SK-N-SH treated with all-trans-retinoic acid at 6 μM for 48 hours (cell line): ENCODE results near the gene CDK12.

ENCODE experiments used
- ATAC-seq: fragments of 200-7000 bp; cut with Tn5 transposase; 3 replicates; pipeline ENCODE4 v1.9.1; 2020; ENCODE audit warnings: mild to moderate bottlenecking, moderate library complexity
- ARNTL ChIP-seq: fragments of 450-650 bp; formaldehyde crosslinking; IDR thresholded peaks from 2 replicates; pipeline ENCODE4 v1.5.0; 2020; ENCODE audit warnings: low read depth, mild to moderate bottlenecking, moderate library complexity, borderline replicate concordance
- BACH2 ChIP-seq: fragments of 250-450 bp; sonication (Bioruptor Pico); IDR thresholded peaks from 2 replicates; pipeline ENCODE4 v1.9.0; 2021; ENCODE audit warnings: mild to moderate bottlenecking, borderline replicate concordance
- CSDC2 ChIP-seq: fragments of 250-450 bp; sonication (Bioruptor Pico); IDR thresholded peaks from 2 replicates; pipeline ENCODE4 v1.5.0; 2020; ENCODE audit warnings: mild to moderate bottlenecking, moderate library complexity
- ESRRG ChIP-seq: fragments of 250-450 bp; sonication (Bioruptor Pico); IDR thresholded peaks from 2 replicates; pipeline ENCODE4 v1.6.1; 2021; ENCODE audit warnings: mild to moderate bottlenecking
- GLIS3 ChIP-seq: fragments of 250-450 bp; sonication (Bioruptor Pico); IDR thresholded peaks from 2 replicates; pipeline ENCODE4 v1.5.0; 2020; ENCODE audit warnings: mild to moderate bottlenecking, moderate library complexity
- OSR1 ChIP-seq: fragments of 250-450 bp; sonication (Bioruptor Pico); IDR thresholded peaks from 2 replicates; pipeline ENCODE4 v1.8.0; 2022; ENCODE audit warnings: moderate library complexity, mild to moderate bottlenecking, inconsistent platforms
- PPARA ChIP-seq: fragments of 250-450 bp; sonication (Bioruptor Pico); IDR thresholded peaks from 2 replicates; pipeline ENCODE4 v1.5.0; 2020; ENCODE audit warnings: mild to moderate bottlenecking, borderline replicate concordance
- RARB ChIP-seq: fragments of 250-450 bp; sonication (Bioruptor Pico); IDR thresholded peaks from 2 replicates; pipeline ENCODE4 v1.8.0; 2021; ENCODE audit warnings: mild to moderate bottlenecking, moderate library complexity
- TCF4 ChIP-seq: fragments of 250-450 bp; sonication (Bioruptor Pico); IDR thresholded peaks from 2 replicates; pipeline ENCODE4 v1.8.0; 2021; ENCODE audit warnings: mild to moderate bottlenecking, moderate library complexity, borderline replicate concordance
- TOX ChIP-seq: fragments of 250-450 bp; sonication (Bioruptor Pico); IDR thresholded peaks from 2 replicates; pipeline ENCODE4 v1.8.0; 2021; ENCODE audit warnings: mild to moderate bottlenecking, moderate library complexity, borderline replicate concordance
- ZC3H10 ChIP-seq: fragments of 250-450 bp; sonication (Bioruptor Pico); IDR thresholded peaks from 2 replicates; pipeline ENCODE4 v1.5.1; 2021; ENCODE audit warnings: mild to moderate bottlenecking, moderate library complexity
- ZFP3 ChIP-seq: fragments of 250-450 bp; sonication (Bioruptor Pico); IDR thresholded peaks from 2 replicates; pipeline ENCODE4 v1.5.0; 2020; ENCODE audit warnings: mild to moderate bottlenecking, moderate library complexity
- ZFP30 ChIP-seq: fragments of 450-650 bp; formaldehyde crosslinking; IDR thresholded peaks from 2 replicates; pipeline ENCODE4 v1.5.0; 2022; ENCODE audit warnings: mild to moderate bottlenecking, moderate library complexity
- ZNF565 ChIP-seq: fragments of 450-650 bp; formaldehyde crosslinking; conservative IDR thresholded peaks from 2 replicates; pipeline ENCODE4 v1.5.0; 2020; ENCODE audit warnings: low read depth, mild to moderate bottlenecking, moderate library complexity
- ZNF70 ChIP-seq: fragments of 450-650 bp; formaldehyde crosslinking; IDR thresholded peaks from 2 replicates; pipeline ENCODE4 v1.5.0; 2020; ENCODE audit warnings: mild to moderate bottlenecking, moderate library complexity
- ZNF8 ChIP-seq: fragments of 450-650 bp; formaldehyde crosslinking; IDR thresholded peaks from 2 replicates; pipeline ENCODE4 v1.5.0; 2020; ENCODE audit warnings: mild to moderate bottlenecking, moderate library complexity
- TF ChIP-seq, protein P1 (sequence below): fragments of 250-450 bp; sonication (Bioruptor Pico); IDR thresholded peaks from 2 replicates; pipeline ENCODE4 v1.5.1; 2021; ENCODE audit warnings: mild to moderate bottlenecking, moderate library complexity
- TF ChIP-seq, protein P2 (sequence below): fragments of 250-450 bp; sonication (Bioruptor Pico); IDR thresholded peaks from 2 replicates; pipeline ENCODE4 v1.5.1; 2020; ENCODE audit warnings: low read depth, mild to moderate bottlenecking, moderate library complexity
- TF ChIP-seq, protein P3 (sequence below): fragments of 250-450 bp; sonication (Bioruptor Pico); IDR thresholded peaks from 2 replicates; pipeline ENCODE4 v1.8.0; 2020; ENCODE audit warnings: mild to moderate bottlenecking, moderate library complexity, borderline replicate concordance
- TF ChIP-seq, protein P4 (sequence below): fragments of 250-450 bp; sonication (Bioruptor Pico); IDR thresholded peaks from 2 replicates; pipeline ENCODE4 v1.5.0; 2020; ENCODE audit warnings: mild to moderate bottlenecking, moderate library complexity
- TF ChIP-seq, protein P5 (sequence below): fragments of 250-450 bp; sonication (Bioruptor Pico); IDR thresholded peaks from 2 replicates; pipeline ENCODE4 v1.8.0; 2021; ENCODE audit warnings: low read depth, mild to moderate bottlenecking, moderate library complexity, borderline replicate concordance

Gene CDK12

DNA sequence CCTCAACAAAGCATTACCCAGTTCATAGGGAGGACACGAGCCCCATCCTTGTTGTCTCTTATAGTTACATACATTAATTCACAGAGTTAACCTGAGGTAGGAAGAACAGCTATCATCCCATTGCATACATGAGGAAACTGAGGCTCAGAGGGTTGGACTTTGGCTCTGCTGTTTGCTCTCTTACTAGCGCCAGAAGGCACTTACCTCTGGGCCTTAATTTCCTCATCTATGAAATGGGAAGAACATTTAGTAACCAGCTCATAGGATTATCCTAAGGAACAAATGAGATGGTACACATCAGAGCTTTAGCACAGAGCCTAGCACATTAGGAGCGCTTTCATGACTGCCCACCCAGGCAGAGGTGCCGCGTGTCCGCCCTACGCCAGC is 118.8 kb downstream of the CDK12 start (continued):
- TF ChIP-seq, protein P1, sequence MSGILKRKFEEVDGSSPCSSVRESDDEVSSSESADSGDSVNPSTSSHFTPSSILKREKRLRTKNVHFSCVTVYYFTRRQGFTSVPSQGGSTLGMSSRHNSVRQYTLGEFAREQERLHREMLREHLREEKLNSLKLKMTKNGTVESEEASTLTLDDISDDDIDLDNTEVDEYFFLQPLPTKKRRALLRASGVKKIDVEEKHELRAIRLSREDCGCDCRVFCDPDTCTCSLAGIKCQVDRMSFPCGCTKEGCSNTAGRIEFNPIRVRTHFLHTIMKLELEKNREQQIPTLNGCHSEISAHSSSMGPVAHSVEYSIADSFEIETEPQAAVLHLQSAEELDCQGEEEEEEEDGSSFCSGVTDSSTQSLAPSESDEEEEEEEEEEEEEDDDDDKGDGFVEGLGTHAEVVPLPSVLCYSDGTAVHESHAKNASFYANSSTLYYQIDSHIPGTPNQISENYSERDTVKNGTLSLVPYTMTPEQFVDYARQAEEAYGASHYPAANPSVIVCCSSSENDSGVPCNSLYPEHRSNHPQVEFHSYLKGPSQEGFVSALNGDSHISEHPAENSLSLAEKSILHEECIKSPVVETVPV (CRISPR knock-in tag): no peak
- TF ChIP-seq OSR1 (no peak), ZFP30 (no peak), GLIS3 (CRISPR knock-in tag) (no peak), ARNTL (CRISPR knock-in tag) (no peak), CSDC2 (CRISPR knock-in tag) (no peak), ZC3H10 (no peak), ZNF70 (CRISPR knock-in tag) (no peak), TOX (CRISPR knock-in tag) (no peak)

DNA sequence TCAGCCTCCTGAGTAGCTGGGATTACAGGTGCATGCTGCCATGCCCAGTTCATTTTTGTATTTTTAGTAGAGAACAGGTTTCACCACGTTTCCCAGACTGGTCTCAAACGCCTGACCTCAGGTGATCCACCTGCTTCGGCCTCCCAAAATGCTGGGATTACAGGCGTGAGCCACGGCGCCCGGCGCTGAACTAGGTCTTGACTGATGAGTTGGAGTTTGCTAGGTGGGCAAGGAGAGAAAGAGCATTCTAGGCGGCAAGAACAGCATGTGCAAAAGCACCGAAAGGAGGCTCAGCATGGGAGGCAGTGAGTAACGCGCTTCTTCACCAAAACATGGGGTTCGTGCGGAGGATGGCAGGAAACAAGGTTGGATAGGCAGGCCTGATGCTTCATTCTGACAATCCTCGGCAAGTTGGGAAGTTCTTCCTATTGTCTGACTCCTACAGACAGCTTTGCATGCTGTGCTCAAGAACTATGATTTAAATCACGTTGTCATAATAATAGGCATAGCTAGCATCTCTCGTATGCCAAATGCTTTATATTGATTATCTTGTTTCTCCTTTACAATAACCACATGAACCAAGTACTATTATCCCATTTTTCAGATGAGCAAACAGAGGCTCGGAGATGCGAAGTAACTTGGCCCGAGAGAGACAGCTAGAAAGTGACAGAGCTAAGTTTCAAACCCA is 119.9 kb downstream of the CDK12 start:
- no peak for TF ChIP-seq RARB (CRISPR knock-in tag)
- no peak for TF ChIP-seq TCF4 (CRISPR knock-in tag)
- no peak for TF ChIP-seq OSR1
- TF ChIP-seq, protein P2, sequence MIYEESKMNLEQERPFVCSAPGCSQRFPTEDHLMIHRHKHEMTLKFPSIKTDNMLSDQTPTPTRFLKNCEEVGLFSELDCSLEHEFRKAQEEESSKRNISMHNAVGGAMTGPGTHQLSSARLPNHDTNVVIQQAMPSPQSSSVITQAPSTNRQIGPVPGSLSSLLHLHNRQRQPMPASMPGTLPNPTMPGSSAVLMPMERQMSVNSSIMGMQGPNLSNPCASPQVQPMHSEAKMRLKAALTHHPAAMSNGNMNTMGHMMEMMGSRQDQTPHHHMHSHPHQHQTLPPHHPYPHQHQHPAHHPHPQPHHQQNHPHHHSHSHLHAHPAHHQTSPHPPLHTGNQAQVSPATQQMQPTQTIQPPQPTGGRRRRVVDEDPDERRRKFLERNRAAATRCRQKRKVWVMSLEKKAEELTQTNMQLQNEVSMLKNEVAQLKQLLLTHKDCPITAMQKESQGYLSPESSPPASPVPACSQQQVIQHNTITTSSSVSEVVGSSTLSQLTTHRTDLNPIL (CRISPR knock-in tag): no peak
- no peak for TF ChIP-seq ZC3H10
- no peak for TF ChIP-seq ESRRG (CRISPR knock-in tag)
- TF ChIP-seq, protein P3, sequence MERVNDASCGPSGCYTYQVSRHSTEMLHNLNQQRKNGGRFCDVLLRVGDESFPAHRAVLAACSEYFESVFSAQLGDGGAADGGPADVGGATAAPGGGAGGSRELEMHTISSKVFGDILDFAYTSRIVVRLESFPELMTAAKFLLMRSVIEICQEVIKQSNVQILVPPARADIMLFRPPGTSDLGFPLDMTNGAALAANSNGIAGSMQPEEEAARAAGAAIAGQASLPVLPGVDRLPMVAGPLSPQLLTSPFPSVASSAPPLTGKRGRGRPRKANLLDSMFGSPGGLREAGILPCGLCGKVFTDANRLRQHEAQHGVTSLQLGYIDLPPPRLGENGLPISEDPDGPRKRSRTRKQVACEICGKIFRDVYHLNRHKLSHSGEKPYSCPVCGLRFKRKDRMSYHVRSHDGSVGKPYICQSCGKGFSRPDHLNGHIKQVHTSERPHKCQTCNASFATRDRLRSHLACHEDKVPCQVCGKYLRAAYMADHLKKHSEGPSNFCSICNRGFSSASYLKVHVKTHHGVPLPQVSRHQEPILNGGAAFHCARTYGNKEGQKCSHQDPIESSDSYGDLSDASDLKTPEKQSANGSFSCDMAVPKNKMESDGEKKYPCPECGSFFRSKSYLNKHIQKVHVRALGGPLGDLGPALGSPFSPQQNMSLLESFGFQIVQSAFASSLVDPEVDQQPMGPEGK (CRISPR knock-in tag): no peak
- no peak for TF ChIP-seq ZFP30
- no peak for TF ChIP-seq ZNF70 (CRISPR knock-in tag)
- no peak for TF ChIP-seq ZFP3
- no peak for TF ChIP-seq PPARA (CRISPR knock-in tag)
- no peak for TF ChIP-seq GLIS3 (CRISPR knock-in tag)
- TF ChIP-seq TOX (CRISPR knock-in tag): no peak
- TF ChIP-seq CSDC2 (CRISPR knock-in tag): no peak
- TF ChIP-seq ARNTL (CRISPR knock-in tag): no peak
- TF ChIP-seq BACH2: no peak
- TF ChIP-seq, protein P4, sequence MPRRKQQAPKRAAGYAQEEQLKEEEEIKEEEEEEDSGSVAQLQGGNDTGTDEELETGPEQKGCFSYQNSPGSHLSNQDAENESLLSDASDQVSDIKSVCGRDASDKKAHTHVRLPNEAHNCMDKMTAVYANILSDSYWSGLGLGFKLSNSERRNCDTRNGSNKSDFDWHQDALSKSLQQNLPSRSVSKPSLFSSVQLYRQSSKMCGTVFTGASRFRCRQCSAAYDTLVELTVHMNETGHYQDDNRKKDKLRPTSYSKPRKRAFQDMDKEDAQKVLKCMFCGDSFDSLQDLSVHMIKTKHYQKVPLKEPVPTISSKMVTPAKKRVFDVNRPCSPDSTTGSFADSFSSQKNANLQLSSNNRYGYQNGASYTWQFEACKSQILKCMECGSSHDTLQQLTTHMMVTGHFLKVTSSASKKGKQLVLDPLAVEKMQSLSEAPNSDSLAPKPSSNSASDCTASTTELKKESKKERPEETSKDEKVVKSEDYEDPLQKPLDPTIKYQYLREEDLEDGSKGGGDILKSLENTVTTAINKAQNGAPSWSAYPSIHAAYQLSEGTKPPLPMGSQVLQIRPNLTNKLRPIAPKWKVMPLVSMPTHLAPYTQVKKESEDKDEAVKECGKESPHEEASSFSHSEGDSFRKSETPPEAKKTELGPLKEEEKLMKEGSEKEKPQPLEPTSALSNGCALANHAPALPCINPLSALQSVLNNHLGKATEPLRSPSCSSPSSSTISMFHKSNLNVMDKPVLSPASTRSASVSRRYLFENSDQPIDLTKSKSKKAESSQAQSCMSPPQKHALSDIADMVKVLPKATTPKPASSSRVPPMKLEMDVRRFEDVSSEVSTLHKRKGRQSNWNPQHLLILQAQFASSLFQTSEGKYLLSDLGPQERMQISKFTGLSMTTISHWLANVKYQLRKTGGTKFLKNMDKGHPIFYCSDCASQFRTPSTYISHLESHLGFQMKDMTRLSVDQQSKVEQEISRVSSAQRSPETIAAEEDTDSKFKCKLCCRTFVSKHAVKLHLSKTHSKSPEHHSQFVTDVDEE: no peak
- ATAC-seq: no peak

DNA sequence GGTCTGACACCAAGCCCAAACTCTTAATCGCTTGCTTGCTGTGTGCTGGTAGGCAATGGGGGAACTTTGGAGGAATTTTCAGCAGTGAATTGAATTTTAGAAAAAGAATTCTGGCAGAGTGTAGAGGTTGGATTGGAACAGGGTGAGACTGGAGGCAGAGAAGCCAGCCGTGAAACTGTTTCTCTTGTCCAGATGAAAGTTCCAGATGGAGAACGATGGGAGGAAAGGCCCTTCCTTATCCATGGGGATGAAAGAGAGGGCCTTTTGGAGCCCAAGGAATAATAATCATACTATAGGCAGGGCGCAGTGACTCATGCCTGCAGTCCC is 120.4 kb downstream of the CDK12 start:
- TF ChIP-seq RARB (CRISPR knock-in tag): no peak
- no peak for TF ChIP-seq ZNF8 (CRISPR knock-in tag)
- TF ChIP-seq ZNF70 (CRISPR knock-in tag): no peak
- TF ChIP-seq, protein P2 (CRISPR knock-in tag): no peak
- no peak for TF ChIP-seq ZNF565 (CRISPR knock-in tag)
- TF ChIP-seq ARNTL (CRISPR knock-in tag): no peak
- TF ChIP-seq PPARA (CRISPR knock-in tag): no peak
- no peak for TF ChIP-seq ZFP30
- TF ChIP-seq, protein P5, sequence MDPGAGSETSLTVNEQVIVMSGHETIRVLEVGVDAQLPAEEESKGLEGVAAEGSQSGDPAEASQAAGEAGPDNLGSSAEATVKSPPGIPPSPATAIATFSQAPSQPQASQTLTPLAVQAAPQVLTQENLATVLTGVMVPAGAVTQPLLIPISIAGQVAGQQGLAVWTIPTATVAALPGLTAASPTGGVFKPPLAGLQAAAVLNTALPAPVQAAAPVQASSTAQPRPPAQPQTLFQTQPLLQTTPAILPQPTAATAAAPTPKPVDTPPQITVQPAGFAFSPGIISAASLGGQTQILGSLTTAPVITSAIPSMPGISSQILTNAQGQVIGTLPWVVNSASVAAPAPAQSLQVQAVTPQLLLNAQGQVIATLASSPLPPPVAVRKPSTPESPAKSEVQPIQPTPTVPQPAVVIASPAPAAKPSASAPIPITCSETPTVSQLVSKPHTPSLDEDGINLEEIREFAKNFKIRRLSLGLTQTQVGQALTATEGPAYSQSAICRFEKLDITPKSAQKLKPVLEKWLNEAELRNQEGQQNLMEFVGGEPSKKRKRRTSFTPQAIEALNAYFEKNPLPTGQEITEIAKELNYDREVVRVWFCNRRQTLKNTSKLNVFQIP (CRISPR knock-in tag): no peak
- TF ChIP-seq, protein P3 (CRISPR knock-in tag): no peak
- TF ChIP-seq ESRRG (CRISPR knock-in tag): no peak
- no peak for TF ChIP-seq ZFP3
- TF ChIP-seq ZC3H10: no peak
- TF ChIP-seq, protein P1 (CRISPR knock-in tag): no peak
- no peak for TF ChIP-seq TCF4 (CRISPR knock-in tag)
- ATAC-seq: no peak
